Measurements from ENCODE around the gene KRT84.

Gene KRT84

GRCh38 chr12:52385226-52385702 is at the start of gene KRT84:
KRT84 (minus strand) TSS chr12:52385652; CDS start chr12:52385585, 67 bp downstream.
- no peak for DNase-seq

GRCh38 chr12:52434760-52435530 is 49.5 kb upstream of the KRT84 start:
- DNase-seq = no peak

GRCh38 chr12:52434081-52434733 is 48.8 kb upstream of the KRT84 start, which contains the start of gene KRT75:
KRT75 (minus strand) TSS chr12:52434371; CDS start chr12:52434304, 67 bp downstream.
- DNase-seq = no peak

- DNase-seq = no peak
These were observed 48.1 kb upstream of the KRT84 start for GRCh38 chr12:52433501-52434080.

- no peak for DNase-seq
These were observed 47.2 kb upstream of the KRT84 start for GRCh38 chr12:52432559-52433207.

GRCh38 chr12:52428121-52428520 is 42.7 kb upstream of the KRT84 start:
- DNase-seq = no peak

- no peak for DNase-seq
These were observed 41.6 kb upstream of the KRT84 start for GRCh38 chr12:52427083-52427482.

GRCh38 chr12:52426034-52426433 is 40.6 kb upstream of the KRT84 start:
- DNase-seq = no peak

GRCh38 chr12:52425466-52425865 is 40.0 kb upstream of the KRT84 start:
- no peak for DNase-seq

GRCh38 chr12:52423661-52424500 is 38.4 kb upstream of the KRT84 start:
- DNase-seq = no peak

- DNase-seq = no peak
These were observed 37.6 kb upstream of the KRT84 start for GRCh38 chr12:52423035-52423434.

- no peak for DNase-seq
These were observed 34.2 kb upstream of the KRT84 start for GRCh38 chr12:52419656-52420055.

- DNase-seq = no peak
These were observed 33.2 kb upstream of the KRT84 start for GRCh38 chr12:52418576-52419110.

GRCh38 chr12:52417740-52418139 is 32.3 kb upstream of the KRT84 start:
- DNase-seq = no peak

GRCh38 chr12:52416795-52417194 is 31.3 kb upstream of the KRT84 start:
- DNase-seq = no peak

- DNase-seq = no peak
These were observed 30.7 kb upstream of the KRT84 start for GRCh38 chr12:52415870-52416750.

- DNase-seq = no peak
These were observed 29.5 kb upstream of the KRT84 start for GRCh38 chr12:52414936-52415335.

- DNase-seq = no peak
These were observed 28.4 kb upstream of the KRT84 start for GRCh38 chr12:52413782-52414345.

GRCh38 chr12:52413202-52413601 is 27.8 kb upstream of the KRT84 start:
- no peak for DNase-seq

GRCh38 chr12:52411815-52412214 is 26.4 kb upstream of the KRT84 start:
- no peak for DNase-seq
